Bladder microvascular endothelial cell (primary cell): ENCODE data around the gene SCAMP5. TPM values are rescaled to one million over a fixed set of nuclear protein-coding genes. Genes with fewer than 3 reads are reported as not detected.

Source experiments
- total RNA-seq: library from RNA; depleted of rRNA; stranded (reverse); fragments of >200 nt; gene quantifications from 2 replicates; pipeline ENCODE4 v1.2.3, GENCODE V29; 2014

SCAMP5 gene, protein sequence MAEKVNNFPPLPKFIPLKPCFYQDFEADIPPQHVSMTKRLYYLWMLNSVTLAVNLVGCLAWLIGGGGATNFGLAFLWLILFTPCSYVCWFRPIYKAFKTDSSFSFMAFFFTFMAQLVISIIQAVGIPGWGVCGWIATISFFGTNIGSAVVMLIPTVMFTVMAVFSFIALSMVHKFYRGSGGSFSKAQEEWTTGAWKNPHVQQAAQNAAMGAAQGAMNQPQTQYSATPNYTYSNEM
- total RNA-seq = 5.3 and 5.9 TPM in 2 replicates

GRCh38 chr15:74995182-74995778 lies at the start of gene SCAMP5:
SCAMP5 (plus strand) TSS chr15:74995563; CDS start chr15:75011840, 16,277 bp downstream.

GRCh38 chr15:74956648-74957475 lies 38.5 kb upstream of the SCAMP5 start, which contains the start of gene RPP25:
RPP25 (minus strand) TSS chr15:74956772; CDS start chr15:74956583, 189 bp downstream.

DNA sequence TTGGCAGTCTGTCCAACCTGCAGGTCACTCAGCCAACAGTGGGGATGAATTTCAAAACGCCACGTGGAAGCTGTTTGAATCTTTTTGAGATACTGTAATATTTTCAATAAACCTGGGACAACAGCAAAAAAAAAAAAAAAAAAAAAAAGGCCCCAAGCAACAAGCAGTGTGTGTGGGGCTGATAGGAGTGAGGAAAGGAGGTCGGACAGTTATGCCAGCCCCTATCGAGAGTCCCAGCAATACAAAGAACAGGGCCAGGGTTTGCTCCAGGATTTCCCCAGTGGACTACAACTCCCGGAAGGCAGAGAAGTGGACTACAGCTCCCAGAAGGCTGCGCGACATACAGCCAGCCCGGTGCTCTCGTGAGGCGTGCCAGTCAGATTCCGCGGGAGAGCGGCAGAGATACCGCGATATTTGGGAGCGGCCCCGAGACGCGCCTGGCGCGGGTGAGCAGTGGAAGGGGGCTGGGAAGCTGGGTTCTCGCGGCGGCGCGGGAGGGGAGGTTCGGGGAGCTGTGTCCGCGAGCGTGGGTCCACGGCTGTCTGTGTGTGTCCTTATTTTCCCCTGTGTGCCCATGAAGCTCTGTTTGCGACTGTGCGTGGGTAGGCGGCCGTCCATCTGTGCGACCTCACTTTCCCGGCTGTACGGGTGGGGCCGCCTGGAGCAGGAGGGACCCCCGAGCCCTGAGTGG lies 28.0 kb downstream of the SCAMP5 start, which contains the start of gene PPCDC:
Gene PPCDC (plus strand): TSS at position 410 of the 691 bp plus-strand sequence. CDS start 4,729 bp downstream, outside the sequence.

Other genes with a start within 250 kb of the SCAMP5 start
- not detected in 2 replicates for gene CYP1A2, start 246.7 kb upstream of the SCAMP5 start, total RNA-seq
- 29.6 and 87.0 TPM in 2 replicates for gene CSK, start 213.5 kb upstream of the SCAMP5 start, total RNA-seq
- 0.13 TPM in 1 of 2 replicates, not detected in the other for gene LMAN1L, start 182.7 kb upstream of the SCAMP5 start, total RNA-seq
- not detected in 2 replicates for gene CPLX3, start 168.9 kb upstream of the SCAMP5 start, total RNA-seq
- gene ULK3, start 152.4 kb upstream of the SCAMP5 start, total RNA-seq = 13.3 and 33.2 TPM in 2 replicates
- gene SCAMP2, start 122.2 kb upstream of the SCAMP5 start, total RNA-seq = 12.1 and 31.5 TPM in 2 replicates
- 22.3 and 54.6 TPM in 2 replicates for gene MPI, start 105.5 kb upstream of the SCAMP5 start, total RNA-seq
- 29.6 and 44.9 TPM in 2 replicates for gene FAM219B, start 88.7 kb upstream of the SCAMP5 start, total RNA-seq
- gene COX5A, start 57.5 kb upstream of the SCAMP5 start, total RNA-seq = 50.3 and 70.5 TPM in 2 replicates
- gene RPP25, start 38.8 kb upstream of the SCAMP5 start, total RNA-seq = 10.6 and 11.2 TPM in 2 replicates
- 12.0 and 12.3 TPM in 2 replicates for gene PPCDC, start 28.0 kb downstream of the SCAMP5 start, total RNA-seq
- 2.4 and 7.4 TPM in 2 replicates for gene C15orf39, start 206.3 kb downstream of the SCAMP5 start, total RNA-seq